ENCODE data around the gene RAD51AP1. TPM values are rescaled to one million over a fixed set of nuclear protein-coding genes. Genes with fewer than 3 reads are reported as not detected.

RAD51AP1 gene
- polyA plus RNA-seq, 1 of the 3 experiments (the other 2 are of a cell fraction): 6.0 TPM

Other genes starting within 250 kb of the RAD51AP1 start
- gene TIGAR, start 217.7 kb upstream of the RAD51AP1 start, polyA plus RNA-seq (2012; rRNA removed): 8.3 and 11.2 TPM in 2 replicates
- not detected in 2 replicates for gene FGF23, start 159.2 kb upstream of the RAD51AP1 start, polyA plus RNA-seq (2012; rRNA removed)
- gene FGF6, start 93.1 kb upstream of the RAD51AP1 start, polyA plus RNA-seq (2012; rRNA removed): not detected in 2 replicates
- 38.6 and 42.7 TPM in 2 replicates for gene DYRK4, start 23.3 kb downstream of the RAD51AP1 start, polyA plus RNA-seq (2012; rRNA removed)
- 0.12 and 0.24 TPM in 2 replicates for gene AKAP3, start 110.2 kb downstream of the RAD51AP1 start, polyA plus RNA-seq (2012; rRNA removed)
- gene NDUFA9, start 110.2 kb downstream of the RAD51AP1 start, polyA plus RNA-seq (2012; rRNA removed): 53.0 and 55.9 TPM in 2 replicates
- gene GALNT8, start 181.5 kb downstream of the RAD51AP1 start, polyA plus RNA-seq (2012; rRNA removed): not detected in 2 replicates

All from SK-N-SH (cell line).